Loucy (cell line): Measurements from ENCODE around the gene HOXA2.

ENCODE experiments used
- EZH2phosphoT487 ChIP-seq: fragments of 200-600 bp; IDR thresholded peaks from 2 replicates; pipeline ENCODE4 v1.6.1; 2018; ENCODE audit warnings: antibody characterized with exemption, mild to moderate bottlenecking, moderate library complexity, borderline replicate concordance
- TF ChIP-seq, protein P1 (sequence below): fragments of 200-600 bp; sonication (generic); conservative IDR thresholded peaks from 2 replicates; pipeline ENCODE4 v1.5.1; 2014; ENCODE audit warnings: mild to moderate bottlenecking, antibody characterized with exemption, low read length

DNA sequence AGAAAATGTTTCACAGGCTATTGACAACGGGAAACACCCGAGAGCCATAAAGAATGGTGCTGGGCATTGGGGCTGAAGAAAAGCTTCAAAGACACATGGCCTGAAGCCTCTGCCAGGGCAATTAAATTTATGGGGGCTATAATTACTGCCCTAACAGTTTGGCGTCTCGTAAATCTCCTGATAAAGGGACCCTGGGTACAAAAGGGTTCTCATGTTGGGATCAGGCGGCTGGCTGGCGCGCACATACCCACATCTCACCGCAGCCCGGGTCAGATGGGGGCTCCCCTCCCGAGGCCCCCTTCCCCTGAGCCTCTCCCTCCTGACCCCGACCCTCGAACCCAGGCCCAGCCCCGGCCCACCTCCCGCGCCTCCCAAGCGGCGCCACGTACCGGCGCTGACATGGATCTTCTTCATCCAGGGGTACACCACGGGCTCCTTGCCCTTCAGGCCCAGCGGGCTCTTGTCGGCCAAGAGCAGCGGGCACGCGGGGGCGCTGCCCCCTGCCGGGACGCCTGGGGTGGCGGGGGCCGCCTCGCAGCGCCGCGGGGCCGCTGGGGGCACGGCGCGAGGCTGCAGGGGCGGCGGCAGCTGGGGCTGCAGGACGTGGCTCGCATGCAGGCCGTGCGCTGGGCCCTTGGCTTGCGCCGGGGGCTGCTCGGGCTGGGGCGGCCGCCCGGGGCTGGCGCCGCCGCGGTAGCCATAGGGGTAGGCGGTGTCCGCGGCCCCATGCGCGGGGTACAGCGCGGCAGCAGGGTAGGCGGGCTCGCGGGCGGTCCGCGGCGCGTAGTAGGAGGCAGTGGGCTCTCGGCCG lies 27.5 kb upstream of the HOXA2 start:
- TF ChIP-seq, protein P1, sequence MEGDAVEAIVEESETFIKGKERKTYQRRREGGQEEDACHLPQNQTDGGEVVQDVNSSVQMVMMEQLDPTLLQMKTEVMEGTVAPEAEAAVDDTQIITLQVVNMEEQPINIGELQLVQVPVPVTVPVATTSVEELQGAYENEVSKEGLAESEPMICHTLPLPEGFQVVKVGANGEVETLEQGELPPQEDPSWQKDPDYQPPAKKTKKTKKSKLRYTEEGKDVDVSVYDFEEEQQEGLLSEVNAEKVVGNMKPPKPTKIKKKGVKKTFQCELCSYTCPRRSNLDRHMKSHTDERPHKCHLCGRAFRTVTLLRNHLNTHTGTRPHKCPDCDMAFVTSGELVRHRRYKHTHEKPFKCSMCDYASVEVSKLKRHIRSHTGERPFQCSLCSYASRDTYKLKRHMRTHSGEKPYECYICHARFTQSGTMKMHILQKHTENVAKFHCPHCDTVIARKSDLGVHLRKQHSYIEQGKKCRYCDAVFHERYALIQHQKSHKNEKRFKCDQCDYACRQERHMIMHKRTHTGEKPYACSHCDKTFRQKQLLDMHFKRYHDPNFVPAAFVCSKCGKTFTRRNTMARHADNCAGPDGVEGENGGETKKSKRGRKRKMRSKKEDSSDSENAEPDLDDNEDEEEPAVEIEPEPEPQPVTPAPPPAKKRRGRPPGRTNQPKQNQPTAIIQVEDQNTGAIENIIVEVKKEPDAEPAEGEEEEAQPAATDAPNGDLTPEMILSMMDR = no peak
- no peak for TF ChIP-seq EZH2phosphoT487
